HEK293T (cell line): ENCODE measurements around the gene BCL11A.

Experiments used
- BHLHE40 ChIP-seq: fragments of 450-650 bp; IDR thresholded peaks from 2 replicates; pipeline ENCODE4 v1.6.1; 2016; ENCODE audit warnings: mild to moderate bottlenecking, moderate library complexity, borderline replicate concordance
- ELF4 ChIP-seq: fragments of 450-650 bp; IDR thresholded peaks from 2 replicates; pipeline ENCODE4 v1.6.1; 2017; ENCODE audit warnings: antibody characterized with exemption
- FOXM1 ChIP-seq: fragments of 450-650 bp; IDR thresholded peaks from 2 replicates; pipeline ENCODE4 v1.6.1; 2017; ENCODE audit warnings: mild to moderate bottlenecking, borderline replicate concordance

GRCh38 chr2:60527762-60528161 lies 25.7 kb downstream of the BCL11A start:
- TF ChIP-seq BHLHE40 (no peak), FOXM1 (no peak), ELF4 (no peak)
